ENCODE measurements around the gene LAMB4.
A peak's percentile ranks its signal among the peaks of the same experiment; 100 is the strongest.

The LAMB4 gene

GRCh38 chr7:108140671-108141070 lies 10.5 kb upstream of the LAMB4 start:
- no peak for DNase-seq

GRCh38 chr7:108138911-108139310 lies 8.8 kb upstream of the LAMB4 start:
- DNase-seq, result no peak

GRCh38 chr7:108137993-108138392 lies 7.8 kb upstream of the LAMB4 start:
- no peak for DNase-seq

GRCh38 chr7:108137040-108137439 lies 6.9 kb upstream of the LAMB4 start:
- DNase-seq, result no peak

- no peak for DNase-seq
Measured at GRCh38 chr7:108136191-108136688, 6.1 kb upstream of the LAMB4 start.

GRCh38 chr7:108135446-108136190 lies 5.5 kb upstream of the LAMB4 start:
- peak; percentile 17 for DNase-seq

- no peak for DNase-seq
Measured at GRCh38 chr7:108134486-108134885, 4.3 kb upstream of the LAMB4 start.

- DNase-seq, result no peak
Measured at GRCh38 chr7:108132551-108133265, 2.5 kb upstream of the LAMB4 start.

- DNase-seq, result no peak
Measured at GRCh38 chr7:108129018-108129965, 869 bp downstream of the LAMB4 start.

GRCh38 chr7:108128514-108128913 lies 1.6 kb downstream of the LAMB4 start:
- DNase-seq, result no peak

GRCh38 chr7:108127461-108127860 lies 2.7 kb downstream of the LAMB4 start:
- no peak for DNase-seq

- no peak for DNase-seq
Measured at GRCh38 chr7:108124820-108125219, 5.3 kb downstream of the LAMB4 start.

GRCh38 chr7:108122181-108122580 lies 8.0 kb downstream of the LAMB4 start:
- DNase-seq, result no peak

- DNase-seq, result no peak
Measured at GRCh38 chr7:108120933-108121332, 9.2 kb downstream of the LAMB4 start.

GRCh38 chr7:108120196-108120595 lies 10.0 kb downstream of the LAMB4 start:
- no peak for DNase-seq

GRCh38 chr7:108118959-108119358 lies 11.2 kb downstream of the LAMB4 start:
- DNase-seq, result no peak

- DNase-seq, result no peak
Measured at GRCh38 chr7:108114117-108114841, 15.9 kb downstream of the LAMB4 start.

GRCh38 chr7:108112683-108113082 lies 17.5 kb downstream of the LAMB4 start:
- DNase-seq, result no peak

- no peak for DNase-seq
Measured at GRCh38 chr7:108109221-108109908, 20.8 kb downstream of the LAMB4 start.

GRCh38 chr7:108108131-108108530 lies 22.0 kb downstream of the LAMB4 start:
- DNase-seq, result no peak

GRCh38 chr7:108104324-108104723 lies 25.8 kb downstream of the LAMB4 start:
- DNase-seq, result no peak

Data from CD4-positive, alpha-beta T cell treated with Interleukin-17A for 4 hours (primary cell).